Glutamatergic neuron (in vitro differentiated cells): ENCODE measurements around the gene RMDN3. TPM values are rescaled to one million over a fixed set of nuclear protein-coding genes. Genes with fewer than 3 reads are reported as not detected.

Experiments
- DNase-seq: peaks from one replicate; pipeline ENCODE4 v3.0.0; 2022
- H3K27ac Mint-ChIP-seq: one replicate; pipeline ENCODE4 v1.8.0; 2020; ENCODE audit warnings: mild to moderate bottlenecking, mixed read lengths, inconsistent platforms; ENCODE audit not compliant: unreplicated experiment
- H3K27me3 Mint-ChIP-seq: one replicate; pipeline ENCODE4 v1.8.0; 2020; ENCODE audit warnings: mild to moderate bottlenecking, moderate library complexity, mixed read lengths, inconsistent platforms; ENCODE audit not compliant: unreplicated experiment
- H3K36me3 Mint-ChIP-seq: one replicate; pipeline ENCODE4 v1.8.0; 2020; ENCODE audit warnings: mild to moderate bottlenecking, mixed read lengths, inconsistent platforms; ENCODE audit not compliant: unreplicated experiment
- H3K4me1 Mint-ChIP-seq: one replicate; pipeline ENCODE4 v1.8.0; 2020; ENCODE audit warnings: mild to moderate bottlenecking, low read depth, mixed read lengths, inconsistent platforms; ENCODE audit not compliant: unreplicated experiment
- H3K4me3 Mint-ChIP-seq: one replicate; pipeline ENCODE4 v1.8.0; 2020; ENCODE audit warnings: mild to moderate bottlenecking, mixed read lengths, inconsistent platforms; ENCODE audit not compliant: unreplicated experiment
- H3K9me3 Mint-ChIP-seq: one replicate; pipeline ENCODE4 v1.8.0; 2020; ENCODE audit warnings: mild to moderate bottlenecking, moderate library complexity, mixed read lengths, inconsistent platforms; ENCODE audit not compliant: unreplicated experiment
- total RNA-seq: library from RNA; stranded (reverse); fragmentation: NEBNext Ultra II Directional; extraction: Animal tissue kit (Norgen Biotek cat#: 25700); gene quantifications from one replicate; pipeline ENCODE4 v1.2.1, GENCODE V29; 2021; ENCODE audit not compliant: unreplicated experiment
- TF ChIP-seq, protein P1 (sequence below): fragments of 200-600 bp; sonication (generic); IDR thresholded peaks from one replicate; pipeline ENCODE4 v1.5.0; 2021; ENCODE audit not compliant: partially characterized antibody, unreplicated experiment

The RMDN3 gene
- total RNA-seq, 1 donor from 2014 or later = 37.1 TPM

DNA sequence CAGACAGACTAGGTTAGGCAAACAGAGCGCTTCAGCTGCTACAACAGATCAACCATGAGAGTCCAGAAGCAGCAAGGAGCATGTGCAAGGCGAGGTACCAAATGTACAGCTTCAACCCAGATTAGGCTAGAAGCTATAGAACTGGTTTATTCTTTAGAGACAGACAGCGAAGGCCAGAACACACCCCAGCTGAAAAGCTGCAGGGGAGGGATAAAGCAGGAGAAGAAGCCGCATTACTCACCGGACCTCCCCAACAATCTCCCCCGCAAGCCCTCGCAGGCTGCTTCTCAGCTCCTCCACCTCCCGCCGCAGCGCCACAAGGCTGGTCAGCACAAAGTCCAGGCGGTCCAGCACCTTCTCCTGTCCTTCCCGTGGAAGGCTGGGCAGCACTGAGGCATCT lies 3.3 kb downstream of the RMDN3 start:
- DNase-seq = no peak
- H3K36me3 Mint-ChIP-seq = no peaks in the 10 kb centered on the region
- no peak overlapping the region for H3K4me3 Mint-ChIP-seq
- H3K9me3 Mint-ChIP-seq = peaks cover 5% of the 10 kb centered on the region
- H3K27me3 Mint-ChIP-seq = peaks cover 7% of the 10 kb centered on the region
- TF ChIP-seq, protein P1, sequence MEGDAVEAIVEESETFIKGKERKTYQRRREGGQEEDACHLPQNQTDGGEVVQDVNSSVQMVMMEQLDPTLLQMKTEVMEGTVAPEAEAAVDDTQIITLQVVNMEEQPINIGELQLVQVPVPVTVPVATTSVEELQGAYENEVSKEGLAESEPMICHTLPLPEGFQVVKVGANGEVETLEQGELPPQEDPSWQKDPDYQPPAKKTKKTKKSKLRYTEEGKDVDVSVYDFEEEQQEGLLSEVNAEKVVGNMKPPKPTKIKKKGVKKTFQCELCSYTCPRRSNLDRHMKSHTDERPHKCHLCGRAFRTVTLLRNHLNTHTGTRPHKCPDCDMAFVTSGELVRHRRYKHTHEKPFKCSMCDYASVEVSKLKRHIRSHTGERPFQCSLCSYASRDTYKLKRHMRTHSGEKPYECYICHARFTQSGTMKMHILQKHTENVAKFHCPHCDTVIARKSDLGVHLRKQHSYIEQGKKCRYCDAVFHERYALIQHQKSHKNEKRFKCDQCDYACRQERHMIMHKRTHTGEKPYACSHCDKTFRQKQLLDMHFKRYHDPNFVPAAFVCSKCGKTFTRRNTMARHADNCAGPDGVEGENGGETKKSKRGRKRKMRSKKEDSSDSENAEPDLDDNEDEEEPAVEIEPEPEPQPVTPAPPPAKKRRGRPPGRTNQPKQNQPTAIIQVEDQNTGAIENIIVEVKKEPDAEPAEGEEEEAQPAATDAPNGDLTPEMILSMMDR = no peak
- no peak overlapping the region for H3K27ac Mint-ChIP-seq
- H3K4me1 Mint-ChIP-seq = peaks cover 7% of the 10 kb centered on the region

DNA sequence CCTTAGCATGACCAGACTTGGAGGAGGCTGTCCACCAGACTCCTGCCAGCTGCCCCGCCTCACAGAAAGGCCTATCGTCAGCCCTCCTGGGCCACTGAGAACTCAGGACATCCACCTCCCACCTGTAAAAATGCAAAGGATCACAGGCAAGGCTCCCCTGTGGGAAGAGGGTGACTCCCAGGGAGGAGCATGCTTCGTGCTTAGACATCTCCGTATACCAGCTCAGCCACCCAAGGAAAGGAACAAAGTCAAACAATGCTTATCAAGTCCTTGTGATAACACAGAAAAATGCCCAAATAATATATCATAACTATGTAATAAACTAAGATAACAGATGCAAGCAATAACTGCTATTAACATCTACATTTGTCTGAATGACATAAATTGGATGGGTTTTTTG lies 4.2 kb downstream of the RMDN3 start:
- Mint-ChIP-seq H3K9me3 (peaks cover 5% of the 10 kb centered on the region), H3K4me1 (peaks cover 10% of the 10 kb centered on the region), H3K4me3 (no peak overlapping the region), H3K36me3 (no peaks in the 10 kb centered on the region), H3K27me3 (peaks cover 7% of the 10 kb centered on the region), H3K27ac (no peak overlapping the region)
- TF ChIP-seq, protein P1 = no peak
- no peak for DNase-seq

DNA sequence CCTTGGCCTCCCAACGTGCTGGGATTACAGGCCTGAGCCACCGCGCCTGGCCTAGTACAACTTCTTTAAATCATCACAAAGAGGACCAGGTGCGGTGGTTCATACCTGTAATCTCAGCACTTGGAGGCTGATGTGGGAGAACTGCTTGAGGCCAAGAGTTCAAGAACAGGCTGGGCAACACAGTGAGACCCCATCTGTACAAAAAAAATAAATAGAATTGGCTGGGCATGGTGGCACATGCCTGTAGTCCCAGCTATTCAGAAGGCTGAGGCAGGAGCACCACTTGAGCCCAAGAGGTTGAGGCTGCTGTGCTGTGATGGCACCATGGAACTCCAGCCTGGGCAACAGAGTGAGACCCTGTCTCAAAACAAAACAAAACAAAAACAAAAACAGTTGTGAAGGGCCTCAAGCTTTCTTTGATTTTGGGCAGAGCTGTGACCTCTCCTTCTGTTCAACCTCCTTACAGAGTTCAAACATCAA lies 5.9 kb downstream of the RMDN3 start:
- H3K9me3 Mint-ChIP-seq = no peaks in the 10 kb centered on the region
- TF ChIP-seq, protein P1 = no peak
- no peak overlapping the region for H3K27ac Mint-ChIP-seq
- peaks cover 4% of the 10 kb centered on the region for H3K27me3 Mint-ChIP-seq
- H3K36me3 Mint-ChIP-seq = no peaks in the 10 kb centered on the region
- no peak for DNase-seq
- peaks cover 20% of the 10 kb centered on the region for H3K4me1 Mint-ChIP-seq
- H3K4me3 Mint-ChIP-seq = no peak overlapping the region

DNA sequence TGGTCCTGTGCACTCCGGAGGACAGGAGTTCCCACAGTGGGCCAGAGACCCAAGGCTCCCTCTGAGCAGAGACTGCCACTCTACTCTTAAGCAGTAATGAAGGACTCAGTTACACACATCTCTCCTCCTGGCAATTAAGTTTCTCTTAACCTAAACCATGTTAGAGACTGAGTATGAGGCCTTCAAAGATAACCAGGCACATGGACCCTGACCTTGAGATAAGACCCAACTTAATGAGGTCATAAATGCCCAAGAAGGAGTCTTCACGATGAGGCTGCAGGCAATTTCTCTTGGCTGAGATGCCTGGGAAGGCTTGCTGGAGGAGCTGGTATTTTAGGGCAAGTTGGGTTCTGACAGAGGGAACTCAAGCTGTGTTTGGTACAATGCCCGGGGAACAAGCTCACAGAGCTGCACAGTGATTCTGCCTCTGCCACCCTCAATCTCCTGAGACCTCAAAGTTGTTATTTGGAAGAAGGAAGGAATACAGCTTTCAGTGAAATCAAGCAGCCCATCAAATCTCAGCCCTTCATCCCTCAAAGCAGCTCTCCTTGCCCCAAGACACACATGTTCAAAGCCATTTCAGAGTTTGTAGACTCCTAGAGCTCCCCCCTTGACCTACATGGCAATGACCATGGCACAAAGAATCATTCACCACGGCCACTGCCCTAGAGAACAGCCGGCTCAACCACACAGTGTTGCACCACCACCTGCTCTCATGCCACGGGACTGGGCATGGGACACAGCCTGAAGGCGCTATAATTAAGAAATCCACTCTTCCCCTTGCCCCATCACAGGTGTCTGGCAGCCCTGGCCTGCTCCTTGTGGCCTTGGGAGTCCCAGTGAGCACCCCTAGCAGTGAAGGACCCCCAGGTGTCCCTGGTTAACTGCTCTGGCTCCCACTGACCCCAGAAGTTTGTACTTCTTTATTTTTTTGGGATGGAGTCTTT lies 7.1 kb downstream of the RMDN3 start:
- Mint-ChIP-seq H3K4me1 (peaks cover 27% of the 10 kb centered on the region), H3K27ac (no peak overlapping the region), H3K27me3 (peaks cover 4% of the 10 kb centered on the region), H3K9me3 (no peaks in the 10 kb centered on the region), H3K36me3 (no peaks in the 10 kb centered on the region), H3K4me3 (no peak overlapping the region)
- DNase-seq = no peak
- TF ChIP-seq, protein P1 = no peak

DNA sequence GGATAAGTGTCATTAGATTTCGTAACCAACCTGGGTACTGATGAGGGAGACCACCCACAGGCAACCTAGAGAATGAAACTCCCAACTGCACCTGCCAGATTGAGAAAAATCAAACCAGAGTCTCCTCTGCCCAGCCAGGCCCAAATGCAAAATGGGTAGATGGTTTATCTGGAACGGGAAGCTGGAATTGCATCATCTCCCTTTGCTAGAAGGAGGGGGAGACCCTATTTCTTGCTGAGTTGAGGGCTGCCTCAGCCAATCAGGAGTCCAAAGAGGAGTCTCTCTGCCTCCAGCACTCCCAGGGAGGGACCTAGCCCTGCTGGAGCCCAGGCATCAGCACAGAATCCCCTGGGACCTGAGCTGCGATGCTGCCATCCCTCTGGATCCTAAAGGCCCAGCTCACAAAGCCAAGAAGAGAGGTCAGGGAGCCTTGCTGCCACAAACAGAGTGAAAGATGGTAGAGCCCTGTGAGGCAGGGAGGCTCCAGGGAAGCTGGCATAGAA lies 8.1 kb downstream of the RMDN3 start:
- Mint-ChIP-seq H3K27ac (peak overlapping the region; percentile 69), H3K27me3 (peaks cover 6% of the 10 kb centered on the region), H3K4me1 (peaks cover 25% of the 10 kb centered on the region), H3K36me3 (no peaks in the 10 kb centered on the region), H3K4me3 (peak overlapping the region; percentile 52), H3K9me3 (no peaks in the 10 kb centered on the region)
- TF ChIP-seq, protein P1 = no peak
- DNase-seq = no peak
